HG03045 (cell line): Measurements from ENCODE around the gene TP53TG3E.
"Not testable (repeated sequence)": the region's sequence is repeated elsewhere in the genome, so short reads cannot be mapped to it uniquely, and the experiment has no call there.

Experiments
- ATAC-seq: cut with Tn5 transposase; IDR thresholded peaks from one replicate; pipeline ENCODE4 v1.9.1; 2021; ENCODE audit warnings: mild to moderate bottlenecking, moderate library complexity; ENCODE audit not compliant: unreplicated experiment

The TP53TG3E gene

GRCh38 chr16:33304006-33304405 lies at the start of gene TP53TG3E:
TP53TG3E (plus strand) TSS chr16:33304306; CDS start chr16:33304374, 68 bp downstream.
- not testable (repeated sequence) for ATAC-seq

- not testable (repeated sequence) for ATAC-seq
Measured at GRCh38 chr16:33336226-33337012, 32.3 kb downstream of the TP53TG3E start.

GRCh38 chr16:33337627-33338542 lies 33.8 kb downstream of the TP53TG3E start:
- ATAC-seq: not testable (repeated sequence)

GRCh38 chr16:33338543-33338951 lies 34.4 kb downstream of the TP53TG3E start:
- not testable (repeated sequence) for ATAC-seq

- ATAC-seq: not testable (repeated sequence)
Measured at GRCh38 chr16:33339093-33340061, 35.3 kb downstream of the TP53TG3E start.
